ENCODE data around the gene FKBP1A. TPM values are rescaled to one million over a fixed set of nuclear protein-coding genes. Genes with fewer than 3 reads are reported as not detected.
A peak's percentile ranks its signal among the peaks of the same experiment; 100 is the strongest.

FKBP1A gene
- total and polyA plus RNA-seq, 2 experiments from 2014 or later = 95.1 to 162 TPM

GRCh38 chr20:1377984-1378734, 14.7 kb downstream of the FKBP1A start:
- no peak overlapping the region for H3K4me3 ChIP-seq
- TF ChIP-seq CTCF (IDR thresholded peaks at IDR 0.05; ENCODE audit: low read depth, low read length) = no peak
- peaks cover under 1% of the 10 kb centered on the region for H3K36me3 ChIP-seq
- peaks cover 3% of the 10 kb centered on the region for H3K4me1 ChIP-seq (ENCODE audit: low read depth)
- no peak for DNase-seq (ENCODE audit: low read depth in 1 of 2, low spot score in 1 of 2)
- H3K27me3 ChIP-seq = no peaks in the 10 kb centered on the region
- H3K27ac ChIP-seq = no peak overlapping the region
- H3K9me3 ChIP-seq (ENCODE audit: low read depth) = no peaks in the 10 kb centered on the region

GRCh38 chr20:1377341-1377871, 15.4 kb downstream of the FKBP1A start:
- H3K36me3 ChIP-seq = peaks cover 6% of the 10 kb centered on the region
- H3K4me3 ChIP-seq = no peak overlapping the region
- H3K27me3 ChIP-seq = no peaks in the 10 kb centered on the region
- no peak overlapping the region for H3K27ac ChIP-seq
- no peak for TF ChIP-seq CTCF (IDR thresholded peaks at IDR 0.05; ENCODE audit: low read depth, low read length)
- H3K4me1 ChIP-seq (ENCODE audit: low read depth) = peaks cover 3% of the 10 kb centered on the region
- H3K9me3 ChIP-seq (ENCODE audit: low read depth) = no peaks in the 10 kb centered on the region
- DNase-seq (ENCODE audit: low read depth in 1 of 2, low spot score in 1 of 2) = no peak

GRCh38 chr20:1376408-1377270, 16.2 kb downstream of the FKBP1A start:
- H3K4me1 ChIP-seq (ENCODE audit: low read depth) = peaks cover 3% of the 10 kb centered on the region
- H3K27ac ChIP-seq = no peak overlapping the region
- no peak overlapping the region for H3K4me3 ChIP-seq
- H3K36me3 ChIP-seq = peaks cover 6% of the 10 kb centered on the region
- DNase-seq (ENCODE audit: low read depth in 1 of 2, low spot score in 1 of 2) = no peak
- no peaks in the 10 kb centered on the region for H3K27me3 ChIP-seq
- no peak for TF ChIP-seq CTCF (IDR thresholded peaks at IDR 0.05; ENCODE audit: low read depth, low read length)
- H3K9me3 ChIP-seq (ENCODE audit: low read depth) = no peaks in the 10 kb centered on the region

- Histone ChIP-seq H3K27me3 (no peaks in the 10 kb centered on the region), H3K4me1 (ENCODE audit: low read depth) (peaks cover 3% of the 10 kb centered on the region), H3K27ac (peak overlapping the region; percentile 11), H3K9me3 (ENCODE audit: low read depth) (no peaks in the 10 kb centered on the region), H3K36me3 (peaks cover 7% of the 10 kb centered on the region), H3K4me3 (no peak overlapping the region)
- no peak for TF ChIP-seq CTCF (IDR thresholded peaks at IDR 0.05; ENCODE audit: low read depth, low read length)
- no peak for DNase-seq (ENCODE audit: low read depth in 1 of 2, low spot score in 1 of 2)
These were observed 16.8 kb downstream of the FKBP1A start for GRCh38 chr20:1376007-1376406.

GRCh38 chr20:1375515-1375914, 17.3 kb downstream of the FKBP1A start:
- H3K36me3 ChIP-seq = peaks cover 10% of the 10 kb centered on the region
- H3K4me1 ChIP-seq (ENCODE audit: low read depth) = peaks cover 3% of the 10 kb centered on the region
- peak overlapping the region; percentile 11 for H3K27ac ChIP-seq
- no peaks in the 10 kb centered on the region for H3K9me3 ChIP-seq (ENCODE audit: low read depth)
- H3K4me3 ChIP-seq = no peak overlapping the region
- DNase-seq (ENCODE audit: low read depth in 1 of 2, low spot score in 1 of 2) = peak in 1 of 2 donors; percentile 75
- no peak for TF ChIP-seq CTCF (IDR thresholded peaks at IDR 0.05; ENCODE audit: low read depth, low read length)
- no peaks in the 10 kb centered on the region for H3K27me3 ChIP-seq
